Thymus (tissue), 11 donors: ENCODE results near the gene GFRA1. TPM values are rescaled to one million over a fixed set of nuclear protein-coding genes. Genes with fewer than 3 reads are reported as not detected.

Source experiments
- DNase-seq, 9 donors: peaks; one replicate each; pipeline ENCODE4 v3.0.0-alpha.2; 2013; ENCODE audit warnings: low spot score in 9 of 9, low read depth in 6 of 9, missing footprints in 1 of 9
- H3K27ac ChIP-seq, 2 donors: one replicate each; pipeline ENCODE4 v1.5.1; 2013; ENCODE audit warnings: control low read depth in 1 of 2, low read depth in 1 of 2, low read length in 1 of 2, mild to moderate bottlenecking in 1 of 2, moderate library complexity in 1 of 2
- H3K27me3 ChIP-seq, 2 donors: one replicate each; pipeline ENCODE4 v1.5.1; 2013; ENCODE audit warnings: low read length in 1 of 2; ENCODE audit not compliant: control insufficient read depth in 2 of 2, insufficient read depth in 1 of 2
- H3K36me3 ChIP-seq, 2 donors: one replicate each; pipeline ENCODE4 v1.5.1; 2013; ENCODE audit warnings: low read length in 1 of 2, mild to moderate bottlenecking in 1 of 2, moderate library complexity in 1 of 2; ENCODE audit not compliant: control insufficient read depth in 2 of 2, insufficient read depth in 2 of 2
- H3K4me1 ChIP-seq, 2 donors: one replicate each; pipeline ENCODE4 v1.5.1; 2013; ENCODE audit warnings: low read length in 2 of 2; ENCODE audit not compliant: control insufficient read depth in 2 of 2, insufficient read depth in 2 of 2
- H3K4me3 ChIP-seq, 2 donors: one replicate each; pipeline ENCODE4 v1.5.1; 2013; ENCODE audit warnings: low read length in 2 of 2, control low read depth in 1 of 2, mild to moderate bottlenecking in 1 of 2
- H3K9me3 ChIP-seq, 2 donors: one replicate each; pipeline ENCODE4 v1.5.1; 2013; ENCODE audit warnings: low read length in 1 of 2, mild to moderate bottlenecking in 1 of 2; ENCODE audit not compliant: control insufficient read depth in 2 of 2, insufficient read depth in 1 of 2
- WGBS: extraction: QIAGEN DNeasy Blood & Tissue Kit; methylation state at CpG from one replicate; pipeline ENCODE4 v1.1.7; 2013; 5-methylcytosine and 5-hydroxymethylcytosine counted together
- polyA plus RNA-seq: library from polyadenylated mRNA; stranded (reverse); fragments of 200-250 nt; gene quantifications from one replicate; pipeline ENCODE4 v1.2.3, GENCODE V29; 2013
- total RNA-seq: library from RNA; stranded (reverse); fragments of 120-200 nt; gene quantifications from one replicate; pipeline ENCODE4 v1.2.4, GENCODE V29; 2013
- donor health status: healthy.

Gene GFRA1
- total and polyA plus RNA-seq, 2 donors: 1.6 to 5.0 TPM

- DNase-seq: no peak
- no peaks in the 10 kb centered on the region for H3K9me3 ChIP-seq
- 97% methylated on average over 4 of the region's 4 CpGs for WGBS
- H3K27ac ChIP-seq: no peak overlapping the region
- H3K4me1 ChIP-seq: no peaks in the 10 kb centered on the region
- no peaks in the 10 kb centered on the region for H3K36me3 ChIP-seq
- H3K4me3 ChIP-seq: no peak overlapping the region
- no peaks in the 10 kb centered on the region for H3K27me3 ChIP-seq
These were observed 19.3 kb downstream of the GFRA1 start for GRCh38 chr10:116253716-116254115.

GRCh38 chr10:116251602-116252395 lies 21.2 kb downstream of the GFRA1 start:
- Histone ChIP-seq H3K36me3 (no peaks in the 10 kb centered on the region), H3K4me3 (no peak overlapping the region), H3K4me1 (no peaks in the 10 kb centered on the region), H3K27me3 (no peaks in the 10 kb centered on the region), H3K27ac (no peak overlapping the region), H3K9me3 (no peaks in the 10 kb centered on the region)
- WGBS: 93% methylated on average over 12 of the region's 12 CpGs
- no peak for DNase-seq

- Histone ChIP-seq H3K36me3 (no peaks in the 10 kb centered on the region), H3K27ac (no peak overlapping the region), H3K9me3 (no peaks in the 10 kb centered on the region), H3K27me3 (no peaks in the 10 kb centered on the region), H3K4me3 (no peak overlapping the region), H3K4me1 (no peaks in the 10 kb centered on the region)
- no peak for DNase-seq
These were observed 25.3 kb downstream of the GFRA1 start for GRCh38 chr10:116247691-116248090.

- 84% methylated on average over 9 of the region's 9 CpGs for WGBS
- no peak overlapping the region for H3K4me3 ChIP-seq
- no peaks in the 10 kb centered on the region for H3K36me3 ChIP-seq
- H3K9me3 ChIP-seq: no peaks in the 10 kb centered on the region
- no peak overlapping the region for H3K27ac ChIP-seq
- DNase-seq: no peak
- no peaks in the 10 kb centered on the region for H3K4me1 ChIP-seq
- no peaks in the 10 kb centered on the region for H3K27me3 ChIP-seq
These were observed 26.7 kb downstream of the GFRA1 start for GRCh38 chr10:116246263-116246662.

- 86% methylated on average over 2 of the region's 2 CpGs for WGBS
- Histone ChIP-seq H3K4me3 (no peak overlapping the region), H3K27ac (no peak overlapping the region), H3K27me3 (no peaks in the 10 kb centered on the region), H3K9me3 (no peaks in the 10 kb centered on the region), H3K36me3 (no peaks in the 10 kb centered on the region), H3K4me1 (no peaks in the 10 kb centered on the region)
- no peak for DNase-seq
These were observed 27.9 kb downstream of the GFRA1 start for GRCh38 chr10:116245156-116245555.

GRCh38 chr10:116241642-116242410 lies 31.2 kb downstream of the GFRA1 start:
- Histone ChIP-seq H3K4me1 (no peaks in the 10 kb centered on the region), H3K9me3 (no peaks in the 10 kb centered on the region), H3K27ac (no peak overlapping the region), H3K4me3 (no peak overlapping the region), H3K27me3 (no peaks in the 10 kb centered on the region), H3K36me3 (no peaks in the 10 kb centered on the region)
- DNase-seq: no peak
- WGBS: 93% methylated on average over 6 of the region's 6 CpGs

- DNase-seq: no peak
- H3K9me3 ChIP-seq: no peaks in the 10 kb centered on the region
These were observed 31.9 kb downstream of the GFRA1 start for GRCh38 chr10:116241085-116241484.

GRCh38 chr10:116240157-116240950 lies 32.7 kb downstream of the GFRA1 start:
- DNase-seq: no peak
- WGBS: 94% methylated on average over 13 of the region's 13 CpGs
- no peaks in the 10 kb centered on the region for H3K36me3 ChIP-seq
- no peak overlapping the region for H3K27ac ChIP-seq
- no peak overlapping the region for H3K4me3 ChIP-seq
- H3K27me3 ChIP-seq: no peaks in the 10 kb centered on the region
- no peaks in the 10 kb centered on the region for H3K4me1 ChIP-seq
- no peaks in the 10 kb centered on the region for H3K9me3 ChIP-seq

More at GRCh38 chr10:116241085-116241484, 31.9 kb downstream of the GFRA1 start:
- no peaks in the 10 kb centered on the region for H3K36me3 ChIP-seq
- no peaks in the 10 kb centered on the region for H3K4me1 ChIP-seq
- H3K27me3 ChIP-seq: no peaks in the 10 kb centered on the region
- no peak overlapping the region for H3K27ac ChIP-seq
- WGBS: 81% methylated on average over 8 of the region's 8 CpGs
- H3K4me3 ChIP-seq: no peak overlapping the region

GRCh38 chr10:116239229-116239628 lies 33.8 kb downstream of the GFRA1 start:
- 93% methylated on average over 4 of the region's 4 CpGs for WGBS
- no peaks in the 10 kb centered on the region for H3K4me1 ChIP-seq

More at GRCh38 chr10:116239229-116239628, 33.8 kb downstream of the GFRA1 start:
- no peaks in the 10 kb centered on the region for H3K36me3 ChIP-seq
- no peaks in the 10 kb centered on the region for H3K27me3 ChIP-seq
- H3K27ac ChIP-seq: no peak overlapping the region
- no peak overlapping the region for H3K4me3 ChIP-seq
- no peaks in the 10 kb centered on the region for H3K9me3 ChIP-seq
- no peak for DNase-seq
